ENCODE measurements around the gene RAF1. TPM values are rescaled to one million over a fixed set of nuclear protein-coding genes. Genes with fewer than 3 reads are reported as not detected.

The RAF1 gene
- total and polyA plus RNA-seq, 2 experiments from 2014 or later: 39.5 to 123 TPM

GRCh38 chr3:12611117-12611516 is 52.8 kb downstream of the RAF1 start:
- Histone ChIP-seq H3K27ac (ENCODE audit: low read depth) (no peak overlapping the region), H3F3A (replicated peaks; ENCODE audit: low read depth) (no peaks in the 10 kb centered on the region; the same call in 1 of the 2 replicates), H3K4me3 (no peak overlapping the region), H2AFZ (no peak overlapping the region), H3K79me2 (replicated peaks; ENCODE audit: insufficient read depth) (peaks cover 57% of the 10 kb centered on the region), H3K9me2 (ENCODE audit: insufficient read depth) (no peaks in the 10 kb centered on the region), H4K20me1 (replicated peaks; ENCODE audit: insufficient read depth) (peaks cover 47% of the 10 kb centered on the region), H3K27me3 (ENCODE audit: insufficient read depth) (no peaks in the 10 kb centered on the region), H3K4me1 (ENCODE audit: insufficient read depth) (peaks cover 12% of the 10 kb centered on the region), H3K4me2 (no peak overlapping the region), H3K36me3 (ENCODE audit: insufficient read depth) (peaks cover 26% of the 10 kb centered on the region)
- ATAC-seq: no peak
- DNase-seq (ENCODE audit: low spot score): no peak
- TF ChIP-seq, protein P1, sequence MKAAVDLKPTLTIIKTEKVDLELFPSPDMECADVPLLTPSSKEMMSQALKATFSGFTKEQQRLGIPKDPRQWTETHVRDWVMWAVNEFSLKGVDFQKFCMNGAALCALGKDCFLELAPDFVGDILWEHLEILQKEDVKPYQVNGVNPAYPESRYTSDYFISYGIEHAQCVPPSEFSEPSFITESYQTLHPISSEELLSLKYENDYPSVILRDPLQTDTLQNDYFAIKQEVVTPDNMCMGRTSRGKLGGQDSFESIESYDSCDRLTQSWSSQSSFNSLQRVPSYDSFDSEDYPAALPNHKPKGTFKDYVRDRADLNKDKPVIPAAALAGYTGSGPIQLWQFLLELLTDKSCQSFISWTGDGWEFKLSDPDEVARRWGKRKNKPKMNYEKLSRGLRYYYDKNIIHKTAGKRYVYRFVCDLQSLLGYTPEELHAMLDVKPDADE (IDR thresholded peaks at IDR 0.05): no peak
- TF ChIP-seq STAT1 (IDR thresholded peaks at IDR 0.05; ENCODE audit: unreplicated experiment) (no peak), EZH2 (IDR thresholded peaks at IDR 0.05; ENCODE audit: low read depth, unreplicated experiment) (no peak), CREB1 (CRISPR knock-in tag; IDR thresholded peaks at IDR 0.05; ENCODE audit: low read depth) (no peak), NANOG (IDR thresholded peaks at IDR 0.05; ENCODE audit: borderline replicate concordance) (no peak), POLR2AphosphoS5 (IDR thresholded peaks at IDR 0.05; ENCODE audit: low read depth) (no peak), REST (IDR thresholded peaks at IDR 0.05; ENCODE audit: unreplicated experiment) (no peak), ZNF114 (CRISPR knock-in tag; IDR thresholded peaks at IDR 0.05) (no peak), ZNF331 (CRISPR knock-in tag; IDR thresholded peaks at IDR 0.05; ENCODE audit: low read depth) (no peak), ZNF462 (CRISPR knock-in tag; IDR thresholded peaks at IDR 0.05) (no peak), EZH2phosphoT487 (IDR thresholded peaks at IDR 0.05; ENCODE audit: unreplicated experiment) (no peak), JUNB (IDR thresholded peaks at IDR 0.05; ENCODE audit: unreplicated experiment) (no peak)
- TF ChIP-seq, protein P2, sequence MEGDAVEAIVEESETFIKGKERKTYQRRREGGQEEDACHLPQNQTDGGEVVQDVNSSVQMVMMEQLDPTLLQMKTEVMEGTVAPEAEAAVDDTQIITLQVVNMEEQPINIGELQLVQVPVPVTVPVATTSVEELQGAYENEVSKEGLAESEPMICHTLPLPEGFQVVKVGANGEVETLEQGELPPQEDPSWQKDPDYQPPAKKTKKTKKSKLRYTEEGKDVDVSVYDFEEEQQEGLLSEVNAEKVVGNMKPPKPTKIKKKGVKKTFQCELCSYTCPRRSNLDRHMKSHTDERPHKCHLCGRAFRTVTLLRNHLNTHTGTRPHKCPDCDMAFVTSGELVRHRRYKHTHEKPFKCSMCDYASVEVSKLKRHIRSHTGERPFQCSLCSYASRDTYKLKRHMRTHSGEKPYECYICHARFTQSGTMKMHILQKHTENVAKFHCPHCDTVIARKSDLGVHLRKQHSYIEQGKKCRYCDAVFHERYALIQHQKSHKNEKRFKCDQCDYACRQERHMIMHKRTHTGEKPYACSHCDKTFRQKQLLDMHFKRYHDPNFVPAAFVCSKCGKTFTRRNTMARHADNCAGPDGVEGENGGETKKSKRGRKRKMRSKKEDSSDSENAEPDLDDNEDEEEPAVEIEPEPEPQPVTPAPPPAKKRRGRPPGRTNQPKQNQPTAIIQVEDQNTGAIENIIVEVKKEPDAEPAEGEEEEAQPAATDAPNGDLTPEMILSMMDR (conservative IDR thresholded peaks at IDR 0.05; ENCODE audit: low read depth in 2 of 2): no peak
- no peaks in the 10 kb centered on the region for H3K9me3 Mint-ChIP-seq
- H3K27ac Mint-ChIP-seq: no peak overlapping the region
- no peak overlapping the region for H3K4me3 Mint-ChIP-seq
- peaks cover 14% of the 10 kb centered on the region; the same call in 2 of the 3 replicates for H3K4me1 Mint-ChIP-seq
- H3K36me3 Mint-ChIP-seq (ENCODE audit: low read depth): peaks cover 47% of the 10 kb centered on the region
- no peaks in the 10 kb centered on the region for H3K27me3 Mint-ChIP-seq (ENCODE audit: insufficient read depth, low read depth, poor library complexity)
